ENCODE data around the gene HIVEP3.

GRCh38 chr1:41733725-41734124, 185.0 kb downstream of the HIVEP3 start:
- no peak for TF ChIP-seq CTCF (conservative IDR thresholded peaks at IDR 0.05; ENCODE audit: low read length)
- no peak for TF ChIP-seq EZH2phosphoT487 (IDR thresholded peaks at IDR 0.05; ENCODE audit: borderline replicate concordance)

Measured in Loucy (cell line).